HAP-1 (cell line): ENCODE data around the gene NXN.
"Not testable (repeated sequence)": the region's sequence is repeated elsewhere in the genome, so short reads cannot be mapped to it uniquely, and the experiment has no call there.

Experiments used
- DNase-seq, 2 experiments: peaks; one replicate each; pipeline ENCODE4 v3.0.0-alpha.2; 2016 to 2020; ENCODE audit warnings: low spot score in 2 of 2
- H3K27me3 ChIP-seq: fragments of 250-450 bp; sonication (Bioruptor Pico); 2 replicates; pipeline ENCODE4 v1.5.1; 2020; ENCODE audit warnings: low read depth, mild to moderate bottlenecking, moderate library complexity
- H3K36me3 ChIP-seq: fragments of 250-450 bp; sonication (Bioruptor Pico); replicated peaks from 2 replicates; pipeline ENCODE4 v1.5.1; 2020; ENCODE audit warnings: mild to moderate bottlenecking
- H3K4me1 ChIP-seq: fragments of 250-450 bp; sonication (Bioruptor Pico); 2 replicates; pipeline ENCODE4 v1.5.1; 2020; ENCODE audit warnings: mild to moderate bottlenecking
- H3K4me3 ChIP-seq: fragments of 250-450 bp; sonication (Bioruptor Pico); 2 replicates; pipeline ENCODE4 v1.5.1; 2020; ENCODE audit warnings: mild to moderate bottlenecking, moderate library complexity
- H3K9me3 ChIP-seq: fragments of 250-450 bp; sonication (Bioruptor Pico); 2 replicates; pipeline ENCODE4 v1.5.1; 2020; ENCODE audit warnings: mild to moderate bottlenecking, moderate library complexity
- in situ Hi-C: fragments of 300-500 bp; cut with MboI; formaldehyde crosslinking; loops from 3 replicates; pipeline ENCODE4 v1.14.3; 2020; ENCODE audit warnings: low sequenced_read_pairs, inconsistent platforms, mixed read lengths

Gene NXN

DNA sequence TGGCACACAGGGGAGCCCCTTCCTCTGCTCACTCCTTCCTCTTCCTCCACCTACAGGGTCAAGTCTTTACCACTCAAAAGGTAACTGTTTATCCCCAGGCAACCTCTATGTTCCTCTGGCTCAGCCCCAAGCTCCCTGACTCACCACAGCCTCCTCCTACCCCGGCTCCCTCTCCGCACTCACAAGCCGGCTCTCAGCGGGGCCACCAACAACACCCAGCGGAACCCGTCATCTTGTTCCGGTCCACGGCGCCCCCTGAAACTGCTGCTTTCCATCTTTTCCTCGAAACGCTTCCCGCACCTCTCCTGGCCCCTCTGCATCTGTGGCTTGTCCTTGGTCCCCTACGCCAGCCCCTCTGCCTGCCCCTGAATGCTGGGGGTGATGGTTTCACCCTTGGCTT is 58.4 kb downstream of the NXN start:
- H3K36me3 ChIP-seq, result no peaks in the 10 kb centered on the region; the same call in 1 of the 2 replicates
- no peak overlapping the region for H3K4me3 ChIP-seq
- no peaks in the 10 kb centered on the region for H3K27me3 ChIP-seq
- H3K9me3 ChIP-seq, result no peaks in the 10 kb centered on the region
- DNase-seq, result no peak
- H3K4me1 ChIP-seq, result peaks cover 11% of the 10 kb centered on the region
- in situ Hi-C loops, result no loop called here

DNA sequence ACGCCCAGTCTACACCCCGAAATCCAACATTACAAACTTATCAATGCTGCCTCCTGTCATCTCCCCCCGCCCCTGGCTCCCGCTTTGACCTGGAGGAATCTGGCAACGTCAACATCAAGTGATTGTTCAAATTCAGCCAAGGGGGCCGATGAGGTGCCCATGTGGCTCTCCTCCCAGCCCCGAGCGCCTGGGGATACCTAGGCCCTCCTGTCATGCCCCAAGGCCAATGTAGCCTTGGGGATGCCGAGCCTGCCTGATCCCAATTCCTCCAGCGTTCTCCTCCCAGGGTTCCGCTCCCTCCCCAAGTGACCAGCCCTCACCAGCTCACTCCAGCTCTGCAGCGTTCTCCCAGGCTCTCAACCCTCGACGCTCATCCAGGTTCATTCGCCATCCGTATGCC is 59.4 kb downstream of the NXN start:
- in situ Hi-C loops, result no loop called here
- Histone ChIP-seq H3K4me3 (no peak overlapping the region), H3K4me1 (peaks cover 17% of the 10 kb centered on the region), H3K36me3 (no peaks in the 10 kb centered on the region; the same call in 1 of the 2 replicates), H3K27me3 (no peaks in the 10 kb centered on the region), H3K9me3 (no peaks in the 10 kb centered on the region)
- DNase-seq, result no peak

DNA sequence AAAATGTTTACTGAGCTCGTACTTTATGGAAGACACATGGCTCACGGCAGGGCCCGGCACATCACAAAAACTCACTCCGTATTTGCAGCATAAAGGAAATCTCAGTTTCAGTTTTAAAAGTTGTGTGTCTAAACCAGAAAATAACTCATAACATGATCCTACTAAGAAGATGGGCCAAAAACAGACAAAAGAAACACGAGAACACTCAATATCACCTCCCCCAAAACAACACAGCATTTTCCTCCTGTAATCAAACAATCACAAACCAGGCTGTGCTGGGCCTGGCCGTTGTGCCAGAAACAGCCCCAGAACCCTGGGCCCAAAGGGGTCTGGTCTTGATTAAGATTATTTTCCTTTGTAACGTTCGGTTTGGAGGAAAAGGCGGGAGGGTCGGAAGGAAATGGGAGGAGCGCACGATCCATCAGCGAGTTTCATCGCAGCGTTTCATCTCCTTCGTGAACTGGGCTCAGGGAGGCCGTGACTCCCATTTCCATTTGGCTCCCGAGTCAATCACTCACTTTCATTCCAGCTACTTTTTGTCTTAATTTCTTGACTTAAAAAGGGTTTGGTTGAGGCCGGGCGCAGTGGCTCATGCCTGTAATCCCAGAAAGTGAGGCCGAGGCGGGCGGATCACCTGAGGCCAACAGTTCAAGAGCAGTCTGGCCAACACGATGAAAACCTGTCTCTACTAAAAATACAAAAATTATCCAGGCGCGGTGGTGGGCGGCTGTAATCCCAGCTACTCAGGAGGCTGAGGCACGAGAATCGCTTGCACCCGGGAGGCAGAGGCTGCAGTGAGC is 61.4 kb downstream of the NXN start:
- Histone ChIP-seq H3K36me3 (peaks cover 3% of the 10 kb centered on the region; the same call in 1 of the 2 replicates), H3K9me3 (no peaks in the 10 kb centered on the region), H3K4me3 (no peak overlapping the region), H3K4me1 (peaks cover 21% of the 10 kb centered on the region), H3K27me3 (no peaks in the 10 kb centered on the region)
- DNase-seq, result no peak
- in situ Hi-C loops, result no loop called here

DNA sequence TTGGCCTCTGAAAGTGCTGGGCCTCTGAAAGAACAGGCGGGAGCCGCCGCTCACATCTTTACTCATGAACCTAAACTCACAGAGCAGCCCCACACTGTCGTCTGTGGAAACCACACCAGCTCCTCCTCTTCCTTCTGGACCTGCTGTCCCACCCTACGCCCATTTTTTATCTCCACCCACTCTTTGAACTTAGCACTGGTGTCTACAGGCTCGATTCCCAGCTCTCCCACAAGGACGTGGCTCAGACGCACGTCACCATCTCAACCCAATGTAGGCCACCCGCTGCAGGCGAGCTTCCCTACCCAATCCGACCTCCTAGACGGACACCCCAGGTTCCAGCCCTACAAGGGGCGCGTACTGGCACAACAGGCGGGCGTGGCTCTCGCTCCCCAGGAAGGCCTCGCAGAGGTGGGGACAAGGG is 62.2 kb downstream of the NXN start:
- peaks cover 21% of the 10 kb centered on the region for H3K4me1 ChIP-seq
- no peak overlapping the region for H3K4me3 ChIP-seq
- no peaks in the 10 kb centered on the region for H3K27me3 ChIP-seq
- DNase-seq, result no peak
- peaks cover 3% of the 10 kb centered on the region; the same call in 1 of the 2 replicates for H3K36me3 ChIP-seq
- in situ Hi-C loops, result no loop called here
- H3K9me3 ChIP-seq, result no peaks in the 10 kb centered on the region

DNA sequence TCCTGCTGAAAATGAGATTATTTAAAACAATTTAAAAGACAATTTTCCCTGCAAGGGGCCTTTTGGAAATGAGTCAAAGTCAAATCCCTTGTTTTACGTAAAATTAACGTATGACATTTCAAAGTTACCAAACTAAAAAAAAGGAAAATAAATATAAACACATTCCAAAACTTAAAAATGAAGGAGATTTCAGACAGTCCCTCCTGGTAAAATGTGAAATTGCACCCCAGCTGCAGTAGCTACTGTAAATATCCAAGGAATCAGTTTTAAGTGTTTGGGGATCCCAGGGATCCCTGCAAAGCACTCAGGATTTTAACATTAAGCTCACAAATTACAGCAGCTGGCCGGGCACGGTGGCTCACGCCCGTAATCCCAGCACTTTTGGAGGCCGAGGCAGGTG is 63.3 kb downstream of the NXN start:
- H3K27me3 ChIP-seq, result no peaks in the 10 kb centered on the region
- in situ Hi-C loops, result no loop called here
- peaks cover 3% of the 10 kb centered on the region; the same call in 1 of the 2 replicates for H3K36me3 ChIP-seq
- no peaks in the 10 kb centered on the region for H3K9me3 ChIP-seq
- no peak for DNase-seq
- H3K4me3 ChIP-seq, result no peak overlapping the region
- peaks cover 21% of the 10 kb centered on the region for H3K4me1 ChIP-seq

DNA sequence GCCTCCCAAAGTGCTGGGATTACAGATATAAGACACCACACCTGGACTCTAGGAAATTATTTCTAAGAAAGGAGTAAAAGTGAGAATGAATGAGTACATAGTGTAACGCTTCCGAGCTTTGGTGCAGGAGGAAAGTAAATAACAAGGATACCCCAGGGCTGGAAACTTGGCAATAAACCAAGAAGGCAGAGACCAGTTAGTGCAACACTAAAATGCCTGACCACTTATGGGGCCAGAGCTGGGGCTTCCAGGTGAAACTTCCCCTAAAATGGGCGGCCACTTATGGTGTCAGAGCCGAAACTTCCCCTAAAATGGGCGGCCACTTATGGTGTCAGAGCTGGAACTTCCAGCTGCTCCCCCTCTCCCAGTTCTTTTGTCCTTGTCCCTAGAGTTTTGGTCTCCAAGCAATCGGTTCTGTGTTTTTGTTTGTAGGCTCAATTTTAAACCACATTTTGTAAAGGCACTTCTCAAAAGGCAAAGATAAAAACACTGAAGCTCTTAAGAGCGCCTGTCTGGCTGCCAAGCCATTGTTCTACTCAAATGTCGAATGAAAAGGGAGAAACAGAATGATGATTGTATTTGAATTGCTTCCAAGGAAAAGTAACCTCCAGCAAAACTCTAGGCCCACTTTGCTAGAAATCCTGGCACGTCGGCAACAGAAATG is 63.9 kb downstream of the NXN start:
- in situ Hi-C loops, result no loop called here
- H3K27me3 ChIP-seq, result no peaks in the 10 kb centered on the region
- peak; percentile 88 to 97 for DNase-seq
- H3K4me1 ChIP-seq, result peaks cover 21% of the 10 kb centered on the region
- H3K36me3 ChIP-seq, result peaks cover 3% of the 10 kb centered on the region; the same call in 1 of the 2 replicates
- no peaks in the 10 kb centered on the region for H3K9me3 ChIP-seq
- peak overlapping the region; percentile 15 for H3K4me3 ChIP-seq

DNA sequence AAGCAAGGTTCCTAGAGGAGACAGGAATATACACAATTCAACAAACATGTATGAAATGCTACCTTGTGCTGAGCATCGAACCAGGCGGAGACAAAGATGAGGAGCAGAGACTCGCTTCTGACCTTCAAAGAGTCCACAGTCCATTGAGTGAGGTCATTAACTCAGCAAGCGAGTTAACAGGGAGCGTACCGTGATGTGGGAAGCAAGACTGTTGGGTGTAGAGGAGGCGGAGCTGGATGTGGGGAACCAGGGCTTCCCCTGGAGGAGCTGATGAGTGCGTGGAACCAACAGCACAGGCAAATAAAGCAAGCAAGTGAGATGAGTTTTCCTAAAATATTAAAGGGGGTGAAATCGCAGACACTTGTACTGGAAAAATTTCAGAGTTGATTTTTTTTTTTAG is 65.0 kb downstream of the NXN start:
- Histone ChIP-seq H3K9me3 (no peaks in the 10 kb centered on the region), H3K36me3 (peaks cover 3% of the 10 kb centered on the region; the same call in 1 of the 2 replicates), H3K4me3 (no peak overlapping the region), H3K27me3 (no peaks in the 10 kb centered on the region), H3K4me1 (peaks cover 21% of the 10 kb centered on the region)
- in situ Hi-C loops, result no loop called here
- DNase-seq, result no peak

DNA sequence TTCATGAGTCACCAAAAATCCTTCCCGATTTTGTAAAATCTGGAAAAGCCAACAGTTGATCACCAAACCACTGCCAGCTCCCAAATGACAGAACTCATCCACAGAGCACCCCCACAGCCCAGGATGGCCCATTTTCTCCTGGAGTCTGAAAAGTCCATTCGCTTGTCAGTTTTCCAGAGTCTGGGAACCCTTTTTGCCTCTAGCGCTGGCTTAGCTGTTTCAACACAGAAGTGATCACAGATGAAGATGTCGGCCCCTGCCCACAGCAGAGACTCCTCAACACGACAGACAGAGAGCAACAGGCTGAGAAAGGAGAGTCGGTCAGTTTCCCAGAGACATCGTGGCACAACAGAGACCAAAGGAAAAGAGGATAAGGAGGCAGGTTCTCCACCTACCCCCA is 66.4 kb downstream of the NXN start:
- in situ Hi-C loops, result no loop called here
- H3K9me3 ChIP-seq, result no peaks in the 10 kb centered on the region
- no peak overlapping the region for H3K4me3 ChIP-seq
- peaks cover 21% of the 10 kb centered on the region for H3K4me1 ChIP-seq
- no peak for DNase-seq
- no peaks in the 10 kb centered on the region for H3K27me3 ChIP-seq
- peaks cover 3% of the 10 kb centered on the region; the same call in 1 of the 2 replicates for H3K36me3 ChIP-seq

DNA sequence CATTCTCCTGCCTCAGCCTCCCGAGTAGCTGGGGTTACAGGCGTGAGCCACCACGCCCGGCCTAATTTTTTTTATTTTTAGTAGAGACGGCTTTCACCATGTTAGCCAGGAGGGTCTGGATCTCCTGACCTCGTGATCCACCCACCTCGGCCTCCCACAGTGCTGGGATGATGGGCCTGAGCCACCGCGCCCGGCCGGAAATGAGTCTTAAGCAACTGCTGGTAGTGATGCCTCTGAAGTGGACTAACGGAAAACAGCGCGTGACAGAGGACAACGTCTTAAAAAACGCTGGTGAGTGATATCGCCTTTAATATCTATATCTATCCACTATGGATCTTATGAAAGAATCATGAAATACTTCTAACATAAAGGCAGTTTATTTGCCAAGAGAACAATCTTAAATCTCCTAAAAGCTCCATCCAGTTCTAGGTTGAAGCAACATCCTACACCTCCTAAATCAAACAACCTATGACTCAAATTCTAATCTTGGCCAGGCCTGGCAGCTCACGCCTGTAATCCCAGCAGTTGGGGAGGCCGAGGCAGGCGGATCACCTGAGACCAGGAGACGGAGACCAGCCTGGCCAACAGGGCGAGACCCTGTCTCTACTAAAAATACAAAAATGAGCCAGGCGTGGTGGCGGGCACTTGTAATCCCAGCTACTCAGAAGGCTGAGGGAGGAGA is 69.8 kb downstream of the NXN start:
- Histone ChIP-seq H3K9me3 (no peaks in the 10 kb centered on the region), H3K4me1 (peaks cover under 1% of the 10 kb centered on the region), H3K36me3 (peaks cover 3% of the 10 kb centered on the region; the same call in 1 of the 2 replicates), H3K27me3 (no peaks in the 10 kb centered on the region), H3K4me3 (no peak overlapping the region)
- no peak for DNase-seq
- in situ Hi-C loops, result no loop called here

DNA sequence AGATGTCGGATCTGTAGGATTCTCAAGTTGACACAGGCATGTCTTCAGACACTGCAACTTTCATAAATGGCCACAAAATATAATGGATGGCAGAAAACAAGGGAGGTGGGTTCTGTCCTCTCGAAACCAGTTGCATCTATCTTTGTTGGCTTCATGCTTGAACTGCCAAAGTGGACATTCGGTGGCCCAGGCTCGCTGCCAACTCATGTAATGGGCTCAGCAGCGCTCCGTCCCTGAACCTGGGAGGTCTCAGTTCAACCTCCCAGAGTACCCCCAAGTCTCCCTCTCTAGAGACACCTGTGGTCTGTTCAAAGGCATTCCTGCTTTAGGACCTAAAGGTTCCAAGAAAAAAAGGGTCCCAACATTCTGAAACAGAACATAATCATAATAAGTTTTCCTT is 71.9 kb downstream of the NXN start:
- no peaks in the 10 kb centered on the region for H3K27me3 ChIP-seq
- no peaks in the 10 kb centered on the region for H3K4me1 ChIP-seq
- no peak overlapping the region for H3K4me3 ChIP-seq
- H3K9me3 ChIP-seq, result no peaks in the 10 kb centered on the region
- H3K36me3 ChIP-seq, result no peaks in the 10 kb centered on the region
- no peak for DNase-seq
- in situ Hi-C loops, result no loop called here

DNA sequence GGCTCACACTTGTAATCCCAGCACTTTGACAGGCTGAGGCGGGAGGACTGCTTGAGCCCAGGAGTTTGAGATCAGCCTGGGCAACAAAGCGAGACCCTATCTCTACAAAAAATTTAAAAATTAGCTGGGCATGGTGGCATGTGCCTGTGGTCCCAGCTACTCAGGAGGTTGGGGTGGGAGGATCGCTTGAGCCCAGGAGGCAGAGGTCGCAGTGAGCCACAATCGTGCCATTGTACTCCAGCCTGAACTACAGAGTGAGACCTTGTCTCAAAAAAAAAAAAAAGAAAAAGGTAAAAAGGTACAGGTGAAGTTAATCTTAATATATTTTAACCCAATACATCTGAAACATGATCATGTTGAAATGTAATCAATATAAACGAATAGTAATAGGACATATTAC is 73.9 kb downstream of the NXN start:
- DNase-seq, H3K4me1 ChIP-seq, in situ Hi-C loops, H3K36me3 ChIP-seq, H3K9me3 ChIP-seq, H3K27me3 ChIP-seq, H3K4me3 ChIP-seq: not testable (repeated sequence)

DNA sequence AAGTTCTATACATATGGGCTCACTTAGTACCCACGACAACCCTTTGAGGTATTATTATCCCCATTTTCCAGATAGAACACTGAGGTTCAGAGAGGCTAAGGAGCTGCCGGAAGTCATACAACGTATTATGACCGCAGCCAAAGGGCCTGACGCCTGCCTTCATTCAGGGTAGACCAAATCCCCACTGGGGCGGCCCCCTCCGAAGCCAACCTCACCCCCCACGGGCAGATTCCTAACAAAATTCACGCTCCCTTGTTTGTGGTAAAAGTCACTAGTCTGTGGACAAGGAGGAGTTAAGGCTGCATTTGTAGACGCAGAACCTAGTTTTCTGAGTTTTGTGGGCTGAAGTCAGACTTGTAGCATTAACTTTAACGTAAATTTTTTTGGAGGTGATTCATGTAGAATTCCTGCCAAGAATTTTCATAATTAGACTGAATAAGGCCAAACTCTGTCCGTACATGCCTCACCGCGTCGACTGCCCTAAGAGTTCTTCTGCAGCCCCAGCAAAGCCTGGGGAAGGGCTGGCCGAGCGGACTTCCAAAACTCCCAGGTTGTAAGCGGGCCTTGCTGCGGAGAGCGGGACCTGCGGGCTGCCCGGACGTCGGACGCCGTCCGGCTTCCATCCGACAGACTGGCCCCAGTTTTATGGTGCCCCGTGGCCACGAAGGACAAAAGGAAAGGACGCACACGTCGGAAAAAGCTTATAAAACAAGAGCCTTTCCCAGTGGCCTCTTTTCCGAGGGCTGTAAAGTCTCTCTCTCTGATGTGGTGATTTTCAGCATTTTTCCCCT is 75.7 kb downstream of the NXN start:
- Histone ChIP-seq H3K36me3 (no peaks in the 10 kb centered on the region), H3K4me1 (no peaks in the 10 kb centered on the region), H3K9me3 (no peaks in the 10 kb centered on the region), H3K4me3 (no peak overlapping the region), H3K27me3 (no peaks in the 10 kb centered on the region)
- DNase-seq, result no peak
- in situ Hi-C loops, result no loop called here

DNA sequence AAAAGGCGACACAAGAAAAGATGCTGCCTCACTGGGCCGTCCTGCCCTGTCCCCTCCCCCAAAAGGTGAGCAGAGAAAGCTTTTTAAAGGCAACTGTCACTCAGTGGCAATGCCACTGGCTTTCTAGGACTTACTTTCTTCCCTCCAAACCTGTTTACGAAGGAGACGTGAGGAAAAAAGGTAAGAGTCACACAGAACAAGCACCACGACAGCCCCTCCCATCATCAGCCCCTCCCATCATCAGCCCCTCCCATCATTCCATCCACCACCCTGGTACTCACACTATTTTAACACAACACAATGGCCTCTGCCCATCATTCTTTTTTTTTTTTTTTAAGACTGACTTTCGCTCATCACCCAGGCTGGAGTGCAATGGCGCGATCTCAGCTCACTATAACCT is 77.1 kb downstream of the NXN start:
- H3K36me3 ChIP-seq, result no peaks in the 10 kb centered on the region
- H3K9me3 ChIP-seq, result no peaks in the 10 kb centered on the region
- DNase-seq, result no peak
- in situ Hi-C loops, result no loop called here
- no peaks in the 10 kb centered on the region for H3K4me1 ChIP-seq
- H3K4me3 ChIP-seq, result no peak overlapping the region
- no peaks in the 10 kb centered on the region for H3K27me3 ChIP-seq
